Measurements from ENCODE around the gene ANKRD34A.
A peak's percentile ranks its signal among the peaks of the same experiment; 100 is the strongest.

ANKRD34A gene

GRCh38 chr1:145957443-145958319 is 6.7 kb downstream of the ANKRD34A start, which contains the start of gene LIX1L:
LIX1L (minus strand) TSS chr1:145958017; CDS start chr1:145957927, 90 bp downstream.
- TF ChIP-seq, protein P1, sequence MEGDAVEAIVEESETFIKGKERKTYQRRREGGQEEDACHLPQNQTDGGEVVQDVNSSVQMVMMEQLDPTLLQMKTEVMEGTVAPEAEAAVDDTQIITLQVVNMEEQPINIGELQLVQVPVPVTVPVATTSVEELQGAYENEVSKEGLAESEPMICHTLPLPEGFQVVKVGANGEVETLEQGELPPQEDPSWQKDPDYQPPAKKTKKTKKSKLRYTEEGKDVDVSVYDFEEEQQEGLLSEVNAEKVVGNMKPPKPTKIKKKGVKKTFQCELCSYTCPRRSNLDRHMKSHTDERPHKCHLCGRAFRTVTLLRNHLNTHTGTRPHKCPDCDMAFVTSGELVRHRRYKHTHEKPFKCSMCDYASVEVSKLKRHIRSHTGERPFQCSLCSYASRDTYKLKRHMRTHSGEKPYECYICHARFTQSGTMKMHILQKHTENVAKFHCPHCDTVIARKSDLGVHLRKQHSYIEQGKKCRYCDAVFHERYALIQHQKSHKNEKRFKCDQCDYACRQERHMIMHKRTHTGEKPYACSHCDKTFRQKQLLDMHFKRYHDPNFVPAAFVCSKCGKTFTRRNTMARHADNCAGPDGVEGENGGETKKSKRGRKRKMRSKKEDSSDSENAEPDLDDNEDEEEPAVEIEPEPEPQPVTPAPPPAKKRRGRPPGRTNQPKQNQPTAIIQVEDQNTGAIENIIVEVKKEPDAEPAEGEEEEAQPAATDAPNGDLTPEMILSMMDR (IDR thresholded peaks at IDR 0.05), result no peak
- Histone ChIP-seq H3K27ac (peak within 1 kb of the TSS; percentile 83), H3K27me3 (ENCODE audit: control insufficient read depth, insufficient read depth, low read length) (no peaks in the 10 kb centered on the region), H3K9me3 (ENCODE audit: control insufficient read depth, low read length) (no peaks in the 10 kb centered on the region), H3K9ac (no peak within 1 kb of the TSS), H3K4me2 (ENCODE audit: low read length) (peak within 1 kb of the TSS; percentile 84), H3K4me1 (peaks cover 5% of the 10 kb centered on the region), H3K4me3 (ENCODE audit: low read depth, low read length) (peak within 1 kb of the TSS; percentile 55), H3K36me3 (ENCODE audit: control insufficient read depth, insufficient read depth, low read length) (no peaks in the 10 kb centered on the region), H2AFZ (peak within 1 kb of the TSS; percentile 71), H3K79me2 (peaks cover 3% of the 10 kb centered on the region)

- peak overlapping the region; percentile 84 for H3K4me2 ChIP-seq (ENCODE audit: low read length)
- TF ChIP-seq, protein P1 (IDR thresholded peaks at IDR 0.05), result no peak
- no peaks in the 10 kb centered on the region for H3K36me3 ChIP-seq (ENCODE audit: control insufficient read depth, insufficient read depth, low read length)
- peak overlapping the region; percentile 71 for H2AFZ ChIP-seq
- no peaks in the 10 kb centered on the region for H3K9me3 ChIP-seq (ENCODE audit: control insufficient read depth, low read length)
- peak overlapping the region; percentile 83 for H3K27ac ChIP-seq
- H3K4me1 ChIP-seq, result peaks cover 5% of the 10 kb centered on the region
- H3K27me3 ChIP-seq (ENCODE audit: control insufficient read depth, insufficient read depth, low read length), result no peaks in the 10 kb centered on the region
- peaks cover 3% of the 10 kb centered on the region for H3K79me2 ChIP-seq
- peak overlapping the region; percentile 55 for H3K4me3 ChIP-seq (ENCODE audit: low read depth, low read length)
- H3K9ac ChIP-seq, result no peak overlapping the region
Observed at GRCh38 chr1:145956781-145957442, 7.5 kb downstream of the ANKRD34A start.

GRCh38 chr1:145956361-145956760 is 8.0 kb downstream of the ANKRD34A start:
- Histone ChIP-seq H3K4me1 (peaks cover 5% of the 10 kb centered on the region), H3K9me3 (ENCODE audit: control insufficient read depth, low read length) (no peaks in the 10 kb centered on the region), H3K4me3 (ENCODE audit: low read depth, low read length) (peak overlapping the region; percentile 55), H3K79me2 (peaks cover 7% of the 10 kb centered on the region), H3K4me2 (ENCODE audit: low read length) (peak overlapping the region; percentile 84), H3K9ac (no peak overlapping the region), H3K36me3 (ENCODE audit: control insufficient read depth, insufficient read depth, low read length) (no peaks in the 10 kb centered on the region), H3K27me3 (ENCODE audit: control insufficient read depth, insufficient read depth, low read length) (no peaks in the 10 kb centered on the region), H3K27ac (peak overlapping the region; percentile 83), H2AFZ (no peak overlapping the region)
- TF ChIP-seq, protein P1 (IDR thresholded peaks at IDR 0.05), result no peak

- no peak overlapping the region for H3K9ac ChIP-seq
- H2AFZ ChIP-seq, result no peak overlapping the region
- H3K27me3 ChIP-seq (ENCODE audit: control insufficient read depth, insufficient read depth, low read length), result no peaks in the 10 kb centered on the region
- H3K79me2 ChIP-seq, result peaks cover 4% of the 10 kb centered on the region
- H3K36me3 ChIP-seq (ENCODE audit: control insufficient read depth, insufficient read depth, low read length), result no peaks in the 10 kb centered on the region
- H3K9me3 ChIP-seq (ENCODE audit: control insufficient read depth, low read length), result no peaks in the 10 kb centered on the region
- H3K4me1 ChIP-seq, result peaks cover 5% of the 10 kb centered on the region
- TF ChIP-seq, protein P1 (IDR thresholded peaks at IDR 0.05), result no peak
- H3K4me2 ChIP-seq (ENCODE audit: low read length), result no peak overlapping the region
- H3K27ac ChIP-seq, result no peak overlapping the region
- H3K4me3 ChIP-seq (ENCODE audit: low read depth, low read length), result no peak overlapping the region
Observed at GRCh38 chr1:145955436-145955835, 8.9 kb downstream of the ANKRD34A start.
